T follicular helper cell (primary cell): Measurements from ENCODE around the gene AP1AR.
"Not testable (repeated sequence)": the region's sequence is repeated elsewhere in the genome, so short reads cannot be mapped to it uniquely, and the experiment has no call there.

Experiments
- DNase-seq: peaks from one replicate; pipeline ENCODE4 v3.0.0-alpha.2; 2020; ENCODE audit warnings: low read depth

Gene AP1AR

DNA sequence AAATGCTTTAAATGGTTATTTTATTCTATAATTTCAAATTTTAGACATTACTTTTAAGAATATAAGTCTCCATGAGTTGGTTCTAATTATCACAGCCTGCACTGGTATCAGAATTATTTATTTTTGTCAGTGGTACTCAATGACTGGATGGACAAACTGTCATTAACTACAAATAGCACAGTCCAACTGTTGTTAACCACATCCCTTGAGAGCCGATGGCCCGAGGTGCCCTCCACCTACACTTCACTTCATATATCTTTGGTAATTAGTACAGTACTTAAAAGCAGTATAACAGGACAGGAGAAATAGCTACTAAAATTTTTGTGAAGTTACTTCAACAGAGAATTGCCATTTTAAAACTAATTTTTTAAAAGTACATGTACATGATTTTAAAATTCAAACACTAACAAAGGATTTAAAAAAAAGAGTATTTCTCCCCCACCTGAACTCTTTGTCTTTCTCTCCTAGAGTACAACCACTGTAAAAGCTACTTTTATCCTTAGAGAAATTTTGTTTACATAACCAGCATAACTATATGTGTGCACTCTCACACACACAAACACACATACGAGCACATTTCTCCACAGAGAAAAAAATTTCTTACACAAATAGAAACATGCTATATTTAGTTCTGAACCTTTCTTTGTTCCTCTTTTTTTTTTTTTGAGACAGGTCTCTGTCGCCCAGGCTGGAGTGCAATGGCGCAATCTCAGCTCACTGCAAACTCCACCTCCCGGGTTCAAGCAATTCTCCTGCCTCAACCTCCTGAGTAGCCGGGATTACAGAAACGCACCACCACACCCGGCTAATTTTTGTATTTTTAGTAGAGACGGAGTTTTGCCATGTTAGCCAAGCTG is 47.7 kb downstream of the AP1AR start:
- DNase-seq, result no peak

DNA sequence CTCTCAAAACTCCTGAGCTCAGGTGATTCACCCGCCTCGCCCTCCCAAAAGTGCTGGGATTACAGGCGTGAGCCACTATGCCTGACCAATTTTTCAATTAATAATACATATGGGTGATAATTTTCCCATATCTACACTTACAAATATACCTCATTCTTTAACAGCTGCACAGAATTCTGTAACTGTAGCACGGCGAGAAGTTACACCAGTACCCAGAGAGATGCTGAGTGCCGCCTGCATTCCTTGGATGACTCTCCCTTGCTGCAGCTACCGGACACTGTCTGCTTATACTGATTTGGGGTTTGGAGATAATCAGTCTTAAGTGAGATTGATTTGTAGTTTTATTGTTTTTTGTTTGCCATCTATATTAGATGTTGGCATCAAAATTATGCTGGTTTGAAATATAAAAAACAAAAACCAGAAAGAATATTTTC is 48.3 kb downstream of the AP1AR start:
- DNase-seq, result no peak

DNA sequence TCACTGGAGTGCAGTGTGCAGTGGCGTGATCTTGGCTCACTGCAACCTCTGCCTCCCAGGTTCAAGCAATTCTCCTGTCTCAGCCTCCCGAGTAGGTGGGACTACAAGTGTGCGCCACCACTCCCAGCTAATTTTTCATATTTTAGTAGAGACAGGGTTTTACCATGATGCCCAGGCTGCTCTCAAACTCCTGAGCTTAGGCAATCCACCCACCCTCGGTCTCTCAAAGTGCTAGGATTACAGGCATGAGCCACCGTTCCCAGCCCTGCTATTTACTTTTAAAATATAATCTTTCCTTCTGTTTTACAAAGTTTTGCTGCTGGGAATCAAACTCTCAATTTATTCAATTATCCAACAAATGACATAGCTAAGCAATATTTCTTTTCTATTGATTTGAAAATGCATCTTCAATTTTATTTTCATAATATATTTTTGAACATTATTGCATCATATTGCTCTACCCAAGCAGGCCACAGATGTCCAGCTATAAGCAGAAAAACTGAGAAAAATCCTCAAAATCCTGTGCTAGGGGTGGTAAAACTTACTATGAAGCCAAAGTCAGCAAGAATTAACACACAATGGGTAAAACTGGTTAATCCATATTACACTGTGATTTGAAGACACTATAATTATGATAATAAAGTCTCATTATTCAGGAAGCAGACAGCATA is 48.9 kb downstream of the AP1AR start:
- DNase-seq, result no peak

DNA sequence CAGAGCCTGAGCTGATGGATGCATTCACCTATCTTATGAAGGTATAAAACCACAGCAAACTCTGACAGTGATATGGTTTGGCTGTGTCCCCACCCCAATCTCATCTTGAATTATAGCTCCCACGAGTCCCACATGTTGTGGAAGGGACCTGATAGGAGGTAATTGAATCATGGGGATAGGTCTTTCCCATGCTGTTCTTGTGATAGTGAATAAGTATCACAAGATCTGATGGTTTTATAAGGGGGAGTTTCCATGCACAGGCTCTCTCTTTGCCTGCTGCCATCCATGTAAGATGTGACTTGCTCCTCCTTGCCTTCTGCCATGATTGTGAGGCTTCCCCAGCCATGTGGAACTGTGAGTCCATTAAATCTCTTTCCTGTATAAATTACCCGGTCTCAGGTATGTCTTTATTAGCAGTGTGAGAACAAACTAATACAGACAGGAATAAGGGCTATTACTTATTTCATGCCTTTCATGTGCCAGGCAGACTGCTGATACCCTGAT is 50.4 kb downstream of the AP1AR start:
- DNase-seq, result not testable (repeated sequence)

DNA sequence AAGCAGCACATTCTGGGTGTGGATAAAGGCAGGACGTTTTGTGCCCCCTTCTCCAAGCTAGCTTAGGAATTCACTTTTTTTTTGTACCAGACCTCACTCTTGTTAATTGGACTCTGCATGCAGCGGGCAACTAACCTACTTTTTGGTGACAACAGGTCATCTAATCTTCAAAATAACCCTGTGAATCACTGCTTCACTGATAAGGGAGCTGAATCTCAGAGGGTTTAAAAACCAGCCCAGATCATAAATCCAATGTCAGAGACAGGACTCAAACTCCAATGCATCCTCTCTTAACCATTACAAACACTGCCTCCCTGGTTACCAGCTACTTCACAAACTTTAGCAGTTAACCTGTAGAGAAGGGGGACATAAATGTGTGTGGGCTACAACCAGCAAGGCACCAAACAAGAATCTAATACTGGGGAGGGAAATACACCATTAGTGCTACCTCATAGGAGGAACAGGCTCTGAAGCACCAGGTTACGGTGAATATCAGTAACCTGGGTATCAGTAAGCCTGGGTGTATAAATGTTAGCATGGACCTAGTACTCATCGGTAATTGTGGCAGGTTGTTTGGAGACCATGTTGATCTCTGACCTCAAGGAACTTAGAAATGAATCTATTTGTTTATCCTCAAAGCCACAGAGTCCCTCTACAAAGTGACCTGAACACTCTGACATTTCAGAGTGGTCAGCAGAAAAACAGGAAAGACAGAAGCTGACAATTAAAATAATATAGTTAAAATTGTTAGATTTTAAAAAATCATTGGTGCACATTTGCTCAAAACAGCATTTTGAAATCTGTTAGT is 51.5 kb downstream of the AP1AR start:
- DNase-seq, result no peak

DNA sequence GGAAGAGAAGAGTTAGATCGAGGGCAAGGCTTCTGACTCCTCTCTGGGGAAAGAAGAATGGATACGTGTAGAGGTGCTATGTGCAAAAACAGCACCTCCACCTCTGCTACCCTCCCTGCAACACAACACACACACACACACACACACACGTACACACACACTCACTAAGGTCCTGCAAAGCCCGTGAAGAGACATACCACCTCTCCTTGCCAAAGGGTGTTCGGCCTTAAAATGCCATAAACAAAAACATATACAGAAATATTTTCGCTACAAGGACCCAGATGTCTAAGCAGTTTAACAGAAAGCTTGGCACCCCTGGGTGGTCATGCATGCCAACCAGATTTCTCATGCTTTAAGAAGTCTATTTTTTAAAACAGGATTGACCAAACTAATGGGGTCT is 52.6 kb downstream of the AP1AR start:
- no peak for DNase-seq

DNA sequence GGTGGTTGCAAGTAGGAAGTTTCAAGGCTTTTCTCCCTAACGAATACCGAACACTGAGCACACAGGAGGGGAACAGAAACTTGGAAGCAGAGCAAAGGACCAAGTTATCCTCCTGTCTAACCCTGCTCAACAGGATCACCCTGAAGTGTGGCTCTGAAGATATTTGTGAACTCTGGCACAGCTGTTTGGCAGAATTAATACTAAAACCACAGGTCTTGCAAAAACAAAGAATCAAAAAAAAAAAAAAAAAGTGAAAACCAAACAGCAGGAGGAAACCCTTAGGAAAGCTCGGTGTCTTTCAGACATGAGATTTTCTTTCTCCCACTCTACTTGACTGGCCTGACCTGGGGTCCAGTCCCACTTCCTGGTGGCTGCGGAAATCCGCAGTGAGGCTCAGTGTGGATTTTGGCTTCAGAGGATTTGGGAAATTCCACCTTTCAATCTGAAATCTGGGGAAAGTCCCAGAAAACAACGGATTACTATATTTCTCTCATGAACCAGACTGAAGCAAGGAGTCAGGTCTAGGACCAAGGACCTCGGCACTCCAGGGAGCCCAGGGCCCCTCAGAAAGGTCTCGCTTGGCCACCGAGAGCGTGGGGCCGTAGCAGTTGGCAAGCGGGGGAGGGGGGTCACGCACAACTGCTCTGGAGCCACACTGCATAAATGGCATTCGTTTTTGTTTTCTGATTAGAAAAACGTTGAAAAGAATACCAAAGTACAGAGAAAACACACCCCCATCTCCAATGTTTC is 53.2 kb downstream of the AP1AR start:
- no peak for DNase-seq

DNA sequence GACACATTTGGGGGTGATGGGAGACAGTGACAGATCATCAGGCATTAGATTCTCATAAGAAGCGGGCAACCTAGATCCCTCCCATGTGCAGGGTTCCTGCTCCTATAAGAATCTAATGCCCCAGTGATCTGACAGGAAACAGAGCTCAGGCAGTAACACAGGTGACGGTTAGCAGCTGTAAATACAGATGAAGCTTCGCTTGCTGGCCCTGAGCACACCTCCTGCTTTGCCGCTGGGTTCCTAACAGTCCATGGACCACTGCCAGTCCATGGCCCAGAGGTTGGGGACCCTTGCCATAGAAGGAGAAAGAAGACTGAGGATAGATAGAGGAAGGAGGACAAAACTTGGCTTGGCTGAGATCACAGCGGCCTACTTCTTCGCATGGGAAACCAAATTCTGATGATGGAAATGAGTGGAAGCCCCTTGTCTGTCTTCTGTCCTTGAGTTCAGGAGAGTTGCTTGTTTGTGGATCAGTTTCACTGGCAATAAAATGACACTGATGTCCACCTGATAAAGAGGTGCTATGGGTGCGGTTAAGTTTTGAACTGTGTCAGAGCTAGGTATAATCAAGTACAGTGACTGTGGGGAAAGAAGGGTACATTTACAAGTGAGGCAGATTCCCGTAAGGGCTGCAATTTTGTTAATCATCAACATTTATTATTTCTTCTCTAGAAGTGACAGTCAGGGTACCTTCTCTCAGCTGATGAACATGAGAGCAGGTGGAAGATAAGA is 55.8 kb downstream of the AP1AR start:
- DNase-seq, result no peak

DNA sequence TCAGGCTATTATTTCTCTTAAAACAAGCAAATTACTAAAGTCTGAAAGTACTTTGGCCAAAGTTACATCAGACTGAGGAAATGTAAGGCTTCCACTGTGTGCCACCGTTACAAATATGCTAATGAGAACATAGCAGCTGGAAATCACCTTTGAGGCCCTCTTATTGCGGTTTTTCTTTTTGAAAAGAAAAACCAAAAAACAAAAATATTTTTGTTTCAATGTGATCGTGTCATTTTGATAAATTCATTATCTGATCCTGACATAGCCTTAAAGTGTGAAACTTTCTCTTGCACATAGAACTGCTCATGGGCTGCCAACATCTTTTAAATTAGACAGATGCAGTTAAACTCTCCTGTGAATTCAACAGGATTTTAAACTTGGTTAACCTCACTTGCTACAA is 56.9 kb downstream of the AP1AR start:
- DNase-seq, result no peak

DNA sequence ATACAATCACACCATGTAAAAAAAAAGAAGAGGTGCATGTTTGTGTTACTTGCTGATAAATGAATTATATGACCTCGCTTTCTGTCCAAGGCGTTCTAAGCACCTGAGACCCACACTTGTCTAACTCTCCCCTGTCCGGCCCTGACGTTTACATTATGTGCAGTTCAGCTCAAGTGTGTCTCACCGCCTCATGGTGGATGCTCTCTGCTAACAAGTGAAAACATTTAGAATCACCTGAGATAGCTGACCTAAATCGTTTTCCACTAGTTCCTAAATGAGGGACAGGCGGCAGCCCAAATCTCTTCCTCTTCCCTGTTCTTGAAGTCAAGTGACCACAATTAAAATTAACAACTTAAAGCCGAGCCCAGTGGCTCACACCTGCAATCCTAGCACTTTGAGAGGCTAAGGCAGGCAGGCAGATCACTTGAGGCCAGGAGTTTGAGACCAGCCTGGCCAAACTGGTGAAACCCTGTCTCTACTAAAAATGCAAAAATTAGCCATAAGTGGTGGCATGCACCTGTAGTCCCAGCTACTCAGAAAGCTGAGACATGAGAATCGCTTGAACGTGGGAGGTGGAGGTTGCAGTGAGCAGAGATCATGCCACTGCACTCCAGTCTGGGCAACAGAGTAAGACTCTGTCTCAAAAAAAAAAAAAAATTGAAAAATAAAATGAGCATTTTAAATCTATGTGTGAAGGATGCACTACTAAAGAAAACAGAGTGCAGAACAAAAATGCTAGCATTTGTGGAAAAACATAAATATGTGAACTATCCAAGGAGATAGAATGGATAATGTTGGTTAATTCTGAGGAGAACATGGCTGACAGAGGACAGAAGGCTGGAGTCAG is 58.0 kb downstream of the AP1AR start:
- no peak for DNase-seq

DNA sequence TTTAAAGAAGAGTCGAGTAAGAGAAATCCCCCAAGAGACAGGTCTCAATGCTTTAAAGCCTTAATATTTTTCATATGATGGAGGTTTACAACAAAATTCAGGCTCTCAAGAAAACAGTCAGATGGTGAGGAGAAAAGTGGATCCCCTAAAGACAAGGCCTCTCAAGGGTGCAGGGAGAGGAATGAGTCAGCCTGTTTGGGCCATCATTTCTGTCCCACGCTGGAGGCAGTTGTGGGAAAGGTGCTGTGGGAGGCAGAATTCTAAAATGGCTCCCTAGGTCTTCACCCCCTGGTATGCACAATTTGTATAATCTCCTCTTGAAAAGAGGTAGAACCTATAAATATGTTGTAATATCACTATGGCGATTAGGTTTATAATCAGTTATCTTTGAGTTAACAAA is 58.8 kb downstream of the AP1AR start:
- no peak for DNase-seq

DNA sequence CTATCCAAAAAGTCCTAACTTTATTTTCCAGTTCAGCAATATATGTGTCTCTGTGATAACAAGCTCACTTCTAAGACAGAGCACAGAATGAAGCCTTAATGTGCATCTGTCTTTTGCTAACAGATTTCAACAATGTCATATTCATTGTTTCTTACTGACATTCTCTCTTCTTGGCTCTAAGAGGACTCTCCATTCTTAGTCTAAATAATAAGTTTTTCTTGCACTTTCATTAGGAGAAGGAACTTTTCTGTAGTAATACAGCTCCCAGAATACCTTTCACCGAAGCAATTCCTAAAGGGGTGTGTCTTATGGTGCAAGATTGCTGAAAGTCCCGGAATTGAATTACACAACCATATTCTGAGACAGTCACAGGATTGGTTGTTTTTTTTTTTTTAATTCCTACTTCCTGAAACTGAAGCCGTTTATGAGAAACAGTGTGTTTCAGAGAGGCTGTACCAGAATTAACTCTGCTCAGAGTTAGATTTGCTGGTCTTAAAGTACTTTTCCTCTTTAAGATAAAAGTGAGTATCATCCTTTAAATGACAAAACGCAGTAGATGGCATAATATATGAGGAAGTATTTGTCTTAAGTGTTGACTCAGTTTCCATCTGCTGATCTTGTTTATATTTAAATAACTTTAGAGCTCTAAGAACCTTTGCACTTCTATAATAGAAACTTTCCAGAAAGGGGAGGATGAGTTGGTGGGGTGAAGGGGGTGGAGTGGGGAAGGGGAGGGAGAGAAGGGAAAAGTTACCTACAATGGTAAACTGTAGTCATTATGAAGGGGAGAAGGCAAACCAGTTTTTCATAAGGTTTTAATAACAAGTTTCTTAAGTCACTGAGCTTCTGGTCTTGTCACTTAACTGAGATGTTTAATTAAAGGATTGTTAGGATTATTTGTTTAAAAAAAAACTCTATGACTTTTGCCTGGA is 65.6 kb downstream of the AP1AR start, which contains the start of gene ALPK1:
ALPK1 (plus strand) TSS at position 421 of the 932 bp plus-strand sequence.
- DNase-seq, result no peak

DNA sequence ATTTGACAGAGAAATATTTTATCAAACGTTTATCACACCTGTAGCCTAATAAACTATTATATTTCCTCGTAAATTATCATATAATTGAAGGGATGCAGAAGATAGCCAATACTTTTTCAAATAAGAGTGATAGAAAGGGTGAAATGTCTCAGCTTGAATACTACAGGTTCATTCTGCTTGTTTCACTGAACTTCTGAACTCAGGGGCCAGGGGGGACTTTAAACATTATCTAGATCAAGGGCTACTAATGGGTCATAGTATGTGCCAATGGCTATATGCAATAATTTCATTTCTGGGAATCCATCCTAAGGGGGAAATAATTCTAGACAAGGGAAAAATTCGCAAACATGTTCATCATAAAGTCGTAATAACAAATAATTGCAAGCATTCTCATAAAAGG is 68.1 kb downstream of the AP1AR start:
- no peak for DNase-seq

DNA sequence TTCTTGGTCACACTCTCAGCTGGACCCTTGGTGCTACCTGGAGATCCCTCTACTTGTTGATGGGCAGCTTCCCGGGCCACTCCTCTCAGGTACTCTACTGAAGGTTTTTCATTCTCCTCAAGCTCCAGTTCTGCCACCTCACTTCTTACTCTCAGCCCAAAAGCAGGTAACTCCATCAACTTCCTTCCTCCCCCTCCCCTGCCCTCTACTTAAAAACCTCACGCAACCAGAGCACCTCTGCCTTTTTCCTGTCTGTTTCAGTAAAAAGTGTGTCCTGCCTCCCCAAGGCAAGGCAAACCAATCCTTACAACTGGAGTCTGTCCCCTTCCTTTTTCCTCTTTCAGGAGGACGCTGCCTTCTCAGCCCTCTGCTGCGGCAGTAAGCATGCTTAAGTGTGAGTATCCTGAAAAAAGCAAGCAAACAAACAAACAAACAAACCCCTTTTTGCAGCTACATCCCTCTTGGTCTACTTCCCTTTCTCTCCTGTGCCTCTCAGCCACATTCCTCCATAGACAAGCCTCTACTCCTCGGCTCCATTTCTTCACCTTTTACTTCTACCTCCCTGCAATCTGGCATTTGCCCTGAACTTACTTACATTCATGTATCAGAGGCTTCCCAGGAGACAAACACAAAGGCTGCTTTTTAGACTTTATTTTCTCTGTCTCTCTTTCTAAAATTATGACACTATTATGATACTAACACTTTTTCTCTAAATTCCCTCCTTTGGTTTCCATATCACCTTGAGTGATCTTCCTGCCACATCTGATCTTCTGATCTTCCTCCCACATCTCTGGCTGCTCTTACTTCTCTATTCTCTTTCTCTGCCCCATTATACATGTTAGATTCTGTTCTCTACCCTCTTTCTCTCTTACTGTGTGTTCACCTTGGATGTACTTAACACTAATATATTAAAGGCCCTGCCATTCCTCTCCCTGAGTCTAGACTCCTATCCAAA is 71.0 kb downstream of the AP1AR start:
- DNase-seq, result no peak

DNA sequence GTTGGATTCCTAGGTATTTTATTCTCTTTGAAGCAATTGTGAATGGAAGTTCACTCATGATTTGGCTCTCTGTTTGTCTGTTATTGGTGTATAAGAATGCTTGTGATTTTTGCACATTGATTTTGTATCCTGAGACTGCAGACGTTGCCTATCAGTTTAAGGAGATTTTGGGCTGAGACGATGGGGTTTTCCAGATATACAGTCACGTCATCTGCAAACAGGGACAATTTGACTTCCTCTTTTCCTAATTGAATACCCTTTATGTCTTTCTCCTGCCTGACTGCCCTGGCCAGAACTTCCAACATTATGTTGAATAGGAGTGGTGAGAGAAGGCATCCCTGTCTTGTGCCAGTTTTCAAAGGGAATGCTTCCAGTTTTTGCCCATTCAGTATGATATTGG is 73.9 kb downstream of the AP1AR start:
- DNase-seq, result not testable (repeated sequence)

DNA sequence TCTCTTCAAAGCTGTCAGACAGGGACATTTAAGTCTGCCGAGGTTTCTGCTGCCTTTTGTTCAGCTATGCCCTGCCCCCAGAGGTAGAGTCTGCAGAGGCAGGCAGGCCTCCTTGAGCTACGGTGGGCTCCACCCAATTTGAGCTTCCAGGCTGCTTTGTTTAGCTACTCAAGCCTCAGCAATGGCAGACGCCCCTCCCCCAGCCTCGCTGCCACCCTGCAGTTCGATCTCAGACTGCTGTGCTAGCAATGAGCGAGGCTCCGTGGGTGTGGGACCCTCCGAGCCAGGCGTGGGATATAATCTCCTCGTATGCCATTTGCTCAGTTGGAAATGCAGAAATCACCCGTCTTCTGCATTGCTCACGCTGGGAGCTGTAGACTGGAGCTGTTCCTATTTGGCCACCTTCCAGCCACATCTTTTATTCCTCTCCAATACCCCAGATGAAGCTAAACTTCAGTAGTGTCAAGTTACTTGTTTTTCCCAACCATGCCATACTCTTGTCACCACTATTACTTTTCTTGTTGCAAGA is 77.7 kb downstream of the AP1AR start:
- DNase-seq, result not testable (repeated sequence)

DNA sequence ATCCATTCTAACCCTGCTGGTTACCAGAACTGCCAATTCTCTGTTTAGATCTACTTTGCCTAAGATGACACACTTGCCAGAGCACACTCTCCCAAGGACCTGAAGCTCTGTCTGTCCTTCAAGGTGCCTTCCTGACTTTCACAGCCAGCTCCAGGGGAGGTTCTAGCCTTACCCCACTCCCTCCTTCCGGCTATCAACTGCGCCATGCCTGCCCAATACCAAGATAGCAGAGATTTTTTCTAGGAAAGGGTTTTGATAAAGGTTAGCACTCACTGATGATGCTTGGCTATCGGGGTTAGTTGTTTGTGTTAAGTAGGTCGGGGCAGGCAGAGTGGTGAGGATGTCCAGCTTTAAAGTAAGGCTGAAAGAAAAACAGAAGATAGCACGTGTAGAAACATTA is 79.9 kb downstream of the AP1AR start:
- no peak for DNase-seq
